GM23338 (cell line): ENCODE results near the gene DAW1. TPM values are rescaled to one million over a fixed set of nuclear protein-coding genes. Genes with fewer than 3 reads are reported as not detected.
"Not testable (repeated sequence)": the region's sequence is repeated elsewhere in the genome, so short reads cannot be mapped to it uniquely, and the experiment has no call there.

Experiments used
- ATAC-seq: fragments of 200-7000 bp; cut with Tn5 transposase; 3 replicates; pipeline ENCODE4 v1.9.1; 2020
- DNase-seq: peaks from one replicate; pipeline ENCODE4 v3.0.0-alpha.2; 2015; ENCODE audit warnings: low spot score
- H2AFZ ChIP-seq: fragments of 200-600 bp; sonication (generic); 2 replicates; pipeline ENCODE4 v1.8.0; 2016; ENCODE audit warnings: antibody characterized with exemption, mild to moderate bottlenecking, moderate library complexity
- H3F3A ChIP-seq: fragments of 200-600 bp; sonication (generic); replicated peaks from 2 replicates; pipeline ENCODE4 v1.8.0; 2017; ENCODE audit warnings: antibody characterized with exemption, mixed run types, low read depth
- H3K27ac ChIP-seq: fragments of 200-600 bp; sonication (generic); 2 replicates; pipeline ENCODE4 v1.6.1; 2016; ENCODE audit warnings: low read depth
- H3K27me3 ChIP-seq: fragments of 200-600 bp; sonication (generic); 2 replicates; pipeline ENCODE4 v1.8.0; 2016; ENCODE audit warnings: mild to moderate bottlenecking, mixed run types, moderate library complexity; ENCODE audit not compliant: insufficient read depth
- H3K36me3 ChIP-seq: fragments of 200-600 bp; sonication (generic); 2 replicates; pipeline ENCODE4 v1.8.0; 2016; ENCODE audit warnings: mild to moderate bottlenecking; ENCODE audit not compliant: insufficient read depth
- H3K4me1 ChIP-seq: fragments of 200-600 bp; sonication (generic); 2 replicates; pipeline ENCODE4 v1.8.0; 2016; ENCODE audit warnings: mild to moderate bottlenecking, moderate library complexity; ENCODE audit not compliant: insufficient read depth
- H3K4me2 ChIP-seq: fragments of 200-600 bp; sonication (generic); 2 replicates; pipeline ENCODE4 v1.7.1; 2017; ENCODE audit warnings: mixed run types
- H3K4me3 ChIP-seq: fragments of 200-600 bp; sonication (generic); 2 replicates; pipeline ENCODE4 v1.6.1; 2016; ENCODE audit warnings: mixed run types
- H3K79me2 ChIP-seq: fragments of 200-600 bp; sonication (generic); replicated peaks from 2 replicates; pipeline ENCODE4 v1.8.0; 2017; ENCODE audit warnings: mild to moderate bottlenecking; ENCODE audit not compliant: insufficient read depth
- H3K9me2 ChIP-seq: fragments of 200-600 bp; sonication (generic); 2 replicates; pipeline ENCODE4 v1.8.0; 2017; ENCODE audit not compliant: insufficient read depth
- H4K20me1 ChIP-seq: fragments of 200-600 bp; sonication (generic); replicated peaks from 2 replicates; pipeline ENCODE4 v1.8.0; 2017; ENCODE audit warnings: mild to moderate bottlenecking; ENCODE audit not compliant: insufficient read depth
- H3K27ac Mint-ChIP-seq: 2 replicates; pipeline ENCODE4 v1.8.0; 2020; ENCODE audit warnings: inconsistent platforms, mild to moderate bottlenecking, moderate library complexity, mixed read lengths
- H3K27me3 Mint-ChIP-seq: 3 replicates; pipeline ENCODE4 v1.8.0; 2022; ENCODE audit warnings: low read depth, mild to moderate bottlenecking, moderate library complexity, mixed read lengths, inconsistent platforms; ENCODE audit not compliant: insufficient read depth, poor library complexity
- H3K36me3 Mint-ChIP-seq: 3 replicates; pipeline ENCODE4 v1.8.0; 2021; ENCODE audit warnings: low read depth, mild to moderate bottlenecking, inconsistent platforms, moderate library complexity, mixed read lengths
- H3K4me1 Mint-ChIP-seq: 3 replicates; pipeline ENCODE4 v1.8.0; 2020; ENCODE audit warnings: mild to moderate bottlenecking, inconsistent platforms, mixed read lengths
- H3K4me3 Mint-ChIP-seq: 3 replicates; pipeline ENCODE4 v1.8.0; 2021; ENCODE audit warnings: moderate library complexity, mild to moderate bottlenecking, inconsistent platforms, mixed read lengths
- H3K9me3 Mint-ChIP-seq: 3 replicates; pipeline ENCODE4 v1.8.0; 2020; ENCODE audit warnings: moderate library complexity, mild to moderate bottlenecking, inconsistent platforms, mixed read lengths
- CREB1 ChIP-seq: fragments of 250-450 bp; sonication (Bioruptor Pico); IDR thresholded peaks from 2 replicates; pipeline ENCODE4 v1.5.0; 2020; ENCODE audit warnings: low read depth, mild to moderate bottlenecking, moderate library complexity
- EZH2 ChIP-seq: fragments of 200-600 bp; sonication (generic); IDR thresholded peaks from one replicate; pipeline ENCODE4 v1.8.0; 2017; ENCODE audit warnings: antibody characterized with exemption, mild to moderate bottlenecking, low read depth; ENCODE audit not compliant: unreplicated experiment
- EZH2phosphoT487 ChIP-seq: fragments of 200-600 bp; sonication (generic); IDR thresholded peaks from one replicate; pipeline ENCODE4 v1.8.1; 2018; ENCODE audit warnings: antibody characterized with exemption; ENCODE audit not compliant: unreplicated experiment
- JUNB ChIP-seq: IDR thresholded peaks from one replicate; pipeline ENCODE4 v1.6.1; 2016; ENCODE audit warnings: antibody characterized with exemption; ENCODE audit not compliant: unreplicated experiment
- NANOG ChIP-seq: IDR thresholded peaks from 2 replicates; pipeline ENCODE4 v1.6.1; 2016; ENCODE audit warnings: antibody characterized with exemption, borderline replicate concordance
- POLR2AphosphoS5 ChIP-seq: IDR thresholded peaks from 2 replicates; pipeline ENCODE4 v1.6.1; 2016; ENCODE audit warnings: antibody characterized with exemption, low read depth
- polyA plus RNA-seq: library from polyadenylated mRNA; unstranded; fragments of >200 nt; fragmentation: Nextera tagmentation; extraction: Ambion mirVana; gene quantifications from 2 replicates; pipeline ENCODE4 v1.2.1, GENCODE V29; 2016
- total RNA-seq: library from RNA; depleted of rRNA; stranded (reverse); fragments of >200 nt; shearing (Covaris generic); gene quantifications from 2 replicates; pipeline ENCODE4 v1.2.3, GENCODE V29; 2014
- TF ChIP-seq, protein P1 (sequence below): IDR thresholded peaks from 2 replicates; pipeline ENCODE4 v1.6.1; 2016; ENCODE audit warnings: antibody characterized with exemption
- TF ChIP-seq, protein P2 (sequence below), 2 experiments: fragments of 200-600 bp in 1 of 2; sonication (generic) in 1 of 2; conservative IDR thresholded peaks; 2 replicates each; pipeline versions ENCODE4 v1.5.1 to v1.6.1; 2016 to 2017; ENCODE audit warnings: antibody characterized with exemption in 2 of 2, low read depth in 2 of 2, mild to moderate bottlenecking in 2 of 2, moderate library complexity in 1 of 2
- TF ChIP-seq, protein P3 (sequence below): IDR thresholded peaks from one replicate; pipeline ENCODE4 v1.6.1; 2018; ENCODE audit warnings: antibody characterized with exemption; ENCODE audit not compliant: unreplicated experiment

DAW1 gene
- total and polyA plus RNA-seq, 2 experiments from 2014 or later, result 0.71 to 2.0 TPM

DNA sequence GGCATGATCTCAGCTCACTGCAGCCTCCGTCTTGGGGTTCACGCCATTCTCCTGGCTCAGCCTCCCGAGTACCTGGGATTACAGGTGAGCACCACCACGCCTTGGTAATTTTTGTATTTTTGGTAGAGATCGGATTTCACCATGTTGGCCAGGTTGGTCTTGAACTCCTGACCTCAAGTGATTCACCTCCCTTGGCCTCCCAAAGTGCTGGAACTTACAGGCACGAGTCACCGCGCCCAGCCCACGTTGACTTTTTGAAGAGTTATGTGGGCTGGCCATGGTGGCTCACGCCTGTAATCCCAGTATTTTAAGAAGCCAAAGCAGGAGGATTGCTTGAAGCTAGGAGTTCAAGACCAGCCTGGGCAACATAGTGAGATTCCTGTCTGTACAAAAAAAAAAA, 37.0 kb upstream of the DAW1 start (continued):
- TF ChIP-seq, protein P1, sequence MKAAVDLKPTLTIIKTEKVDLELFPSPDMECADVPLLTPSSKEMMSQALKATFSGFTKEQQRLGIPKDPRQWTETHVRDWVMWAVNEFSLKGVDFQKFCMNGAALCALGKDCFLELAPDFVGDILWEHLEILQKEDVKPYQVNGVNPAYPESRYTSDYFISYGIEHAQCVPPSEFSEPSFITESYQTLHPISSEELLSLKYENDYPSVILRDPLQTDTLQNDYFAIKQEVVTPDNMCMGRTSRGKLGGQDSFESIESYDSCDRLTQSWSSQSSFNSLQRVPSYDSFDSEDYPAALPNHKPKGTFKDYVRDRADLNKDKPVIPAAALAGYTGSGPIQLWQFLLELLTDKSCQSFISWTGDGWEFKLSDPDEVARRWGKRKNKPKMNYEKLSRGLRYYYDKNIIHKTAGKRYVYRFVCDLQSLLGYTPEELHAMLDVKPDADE, result no peak
- TF ChIP-seq EZH2 (no peak), POLR2AphosphoS5 (no peak)

DNA sequence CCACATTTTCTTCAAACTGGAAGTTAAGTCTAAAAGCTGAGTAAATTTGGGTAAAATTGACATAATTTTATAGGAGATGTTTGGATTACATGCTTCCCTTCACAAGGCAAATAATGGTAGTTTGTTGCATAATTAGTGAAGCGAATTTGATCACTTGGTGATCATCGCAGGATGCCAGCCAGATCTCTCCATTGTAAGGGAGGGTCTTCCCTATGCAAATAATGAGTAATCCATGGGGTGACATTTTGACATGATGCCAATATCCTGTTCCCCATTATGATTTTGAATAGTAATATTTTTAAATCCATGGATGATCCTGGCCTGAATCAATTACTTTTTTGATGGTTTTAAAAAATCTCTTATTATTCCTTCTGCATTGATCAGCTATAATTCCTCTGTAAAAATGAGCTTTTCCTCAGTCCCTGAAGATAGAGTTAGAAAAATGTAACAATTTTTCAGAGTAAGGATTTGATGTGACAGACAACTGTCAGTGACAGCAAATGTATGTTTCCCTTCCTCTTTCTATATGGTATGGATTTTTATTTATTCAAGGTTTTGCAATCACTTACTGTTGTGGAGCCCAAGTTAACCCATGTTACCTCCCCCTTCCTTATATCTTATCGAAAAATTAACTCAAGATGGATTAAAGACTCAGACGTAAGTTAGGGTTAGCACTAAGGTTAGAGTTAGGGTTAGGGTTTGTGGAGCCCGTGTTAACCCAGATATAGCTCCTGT, 36.3 kb upstream of the DAW1 start:
- Histone ChIP-seq H3K4me3 (no peak overlapping the region), H3F3A (no peaks in the 10 kb centered on the region), H3K27ac (no peak overlapping the region), H4K20me1 (no peaks in the 10 kb centered on the region), H3K27me3 (no peaks in the 10 kb centered on the region), H3K36me3 (no peaks in the 10 kb centered on the region), H3K4me2 (no peak overlapping the region), H3K9me2 (no peaks in the 10 kb centered on the region; the same call in 1 of the 2 replicates), H3K79me2 (no peaks in the 10 kb centered on the region), H2AFZ (no peak overlapping the region), H3K4me1 (no peaks in the 10 kb centered on the region)
- Mint-ChIP-seq H3K4me1 (no peaks in the 10 kb centered on the region), H3K4me3 (no peak overlapping the region), H3K9me3 (peaks cover 9% of the 10 kb centered on the region; the same call in 2 of the 3 replicates), H3K27ac (no peak overlapping the region), H3K36me3 (no peaks in the 10 kb centered on the region), H3K27me3 (no peaks in the 10 kb centered on the region)
- TF ChIP-seq JUNB, result no peak
- DNase-seq, result no peak
- no peak for ATAC-seq

DNA sequence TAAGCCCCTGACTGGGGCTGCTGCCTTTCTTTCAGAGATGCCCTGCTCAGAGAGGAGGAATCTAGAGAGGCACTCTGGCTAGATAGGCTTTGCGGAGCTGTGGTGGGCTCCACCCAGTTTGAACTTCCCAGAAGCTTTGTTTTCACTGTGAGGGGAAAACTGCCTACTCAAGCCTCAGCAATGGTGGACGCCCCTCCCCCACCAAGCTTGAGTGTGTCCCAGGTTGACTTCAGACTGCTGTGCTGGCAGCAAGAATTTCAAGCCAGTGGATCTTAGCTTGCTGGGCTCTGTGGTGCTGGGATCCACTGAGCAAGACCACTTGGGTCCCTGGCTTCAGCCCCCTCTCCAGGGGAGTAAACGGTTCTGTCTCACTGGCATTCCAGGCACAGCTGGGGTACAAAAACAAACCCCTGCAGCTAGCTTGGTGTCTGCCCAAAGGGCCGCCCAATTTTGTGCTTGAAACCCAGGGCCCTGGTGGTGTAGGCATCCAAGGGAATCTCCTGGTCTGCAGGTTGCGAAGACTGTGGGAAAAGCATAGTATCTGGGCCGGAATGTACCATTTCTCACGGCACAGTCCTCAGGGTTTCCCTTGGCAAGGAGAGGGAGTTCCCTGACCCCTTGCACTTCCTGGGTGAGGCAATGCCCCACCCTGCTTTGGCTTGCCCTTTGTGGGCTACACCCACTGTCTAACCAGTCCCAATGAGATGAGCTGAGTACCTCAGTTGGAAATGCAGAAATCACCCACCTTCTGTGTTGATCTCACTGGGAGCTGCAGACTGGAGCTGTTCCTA, 31.9 kb upstream of the DAW1 start:
- DNase-seq, result peak; percentile 23
- H3F3A ChIP-seq, H3K27ac ChIP-seq, H3K79me2 ChIP-seq, H3K27me3 ChIP-seq, H3K36me3 Mint-ChIP-seq, H3K4me2 ChIP-seq, H3K9me2 ChIP-seq, H4K20me1 ChIP-seq, H3K4me3 Mint-ChIP-seq, ATAC-seq, H3K4me3 ChIP-seq, H3K4me1 Mint-ChIP-seq, H3K36me3 ChIP-seq, H3K4me1 ChIP-seq, H3K27me3 Mint-ChIP-seq, H3K27ac Mint-ChIP-seq: not testable (repeated sequence)
- H3K9me3 Mint-ChIP-seq, result peaks cover 12% of the 10 kb centered on the region; the same call in 2 of the 3 replicates
- peak overlapping the region; percentile 88; the same call in 1 of the 2 replicates for H2AFZ ChIP-seq

DNA sequence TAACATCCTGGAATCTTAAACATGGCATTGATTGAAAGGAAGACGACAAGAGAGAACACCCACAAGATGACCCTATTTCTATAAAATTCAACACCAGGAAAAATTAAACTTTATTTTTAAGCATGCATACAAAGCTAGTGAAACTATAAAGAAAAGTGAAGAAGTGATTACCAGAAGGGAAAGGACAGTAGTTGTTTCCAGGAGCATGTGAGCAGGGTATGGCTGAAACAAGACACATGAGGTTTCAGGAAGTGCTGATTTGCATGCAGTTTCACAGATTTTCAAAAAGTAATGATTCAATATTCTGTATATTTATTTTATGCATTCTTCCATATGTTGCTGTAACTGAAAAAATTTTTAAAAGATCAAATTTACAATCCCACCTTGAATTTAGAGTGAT, 24.6 kb upstream of the DAW1 start:
- Histone ChIP-seq H3K79me2 (no peaks in the 10 kb centered on the region), H3K27ac (no peak overlapping the region), H3K36me3 (no peaks in the 10 kb centered on the region), H3K4me1 (peaks cover 11% of the 10 kb centered on the region; the same call in 1 of the 2 replicates), H3K9me2 (0 out of 2 replicates have a peak, but pooled peaks cover 3% of the 10 kb centered on the region), H3K4me3 (no peak overlapping the region), H2AFZ (0 out of 2 replicates have a peak overlapping the region, but pooled peaks have one; percentile 32), H3K4me2 (no peak overlapping the region), H3K27me3 (no peaks in the 10 kb centered on the region), H3F3A (no peaks in the 10 kb centered on the region), H4K20me1 (no peaks in the 10 kb centered on the region)
- ATAC-seq (no peak), DNase-seq (no peak)
- H3K36me3 Mint-ChIP-seq, result no peaks in the 10 kb centered on the region
- no peak overlapping the region for H3K27ac Mint-ChIP-seq
- H3K4me3 Mint-ChIP-seq, result no peak overlapping the region
- H3K9me3 Mint-ChIP-seq, result peaks cover 3% of the 10 kb centered on the region; the same call in 1 of the 3 replicates
- H3K4me1 Mint-ChIP-seq, result peaks cover 16% of the 10 kb centered on the region
- H3K27me3 Mint-ChIP-seq, result no peaks in the 10 kb centered on the region
- TF ChIP-seq, protein P2, sequence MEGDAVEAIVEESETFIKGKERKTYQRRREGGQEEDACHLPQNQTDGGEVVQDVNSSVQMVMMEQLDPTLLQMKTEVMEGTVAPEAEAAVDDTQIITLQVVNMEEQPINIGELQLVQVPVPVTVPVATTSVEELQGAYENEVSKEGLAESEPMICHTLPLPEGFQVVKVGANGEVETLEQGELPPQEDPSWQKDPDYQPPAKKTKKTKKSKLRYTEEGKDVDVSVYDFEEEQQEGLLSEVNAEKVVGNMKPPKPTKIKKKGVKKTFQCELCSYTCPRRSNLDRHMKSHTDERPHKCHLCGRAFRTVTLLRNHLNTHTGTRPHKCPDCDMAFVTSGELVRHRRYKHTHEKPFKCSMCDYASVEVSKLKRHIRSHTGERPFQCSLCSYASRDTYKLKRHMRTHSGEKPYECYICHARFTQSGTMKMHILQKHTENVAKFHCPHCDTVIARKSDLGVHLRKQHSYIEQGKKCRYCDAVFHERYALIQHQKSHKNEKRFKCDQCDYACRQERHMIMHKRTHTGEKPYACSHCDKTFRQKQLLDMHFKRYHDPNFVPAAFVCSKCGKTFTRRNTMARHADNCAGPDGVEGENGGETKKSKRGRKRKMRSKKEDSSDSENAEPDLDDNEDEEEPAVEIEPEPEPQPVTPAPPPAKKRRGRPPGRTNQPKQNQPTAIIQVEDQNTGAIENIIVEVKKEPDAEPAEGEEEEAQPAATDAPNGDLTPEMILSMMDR (conservative IDR thresholded peaks at IDR 0.05; ENCODE audit: low read depth in 2 of 2), result no peak
- no peak for TF ChIP-seq EZH2
- no peak for TF ChIP-seq NANOG
- no peak for TF ChIP-seq EZH2phosphoT487
- TF ChIP-seq CREB1 (CRISPR knock-in tag), result no peak
- TF ChIP-seq, protein P3, sequence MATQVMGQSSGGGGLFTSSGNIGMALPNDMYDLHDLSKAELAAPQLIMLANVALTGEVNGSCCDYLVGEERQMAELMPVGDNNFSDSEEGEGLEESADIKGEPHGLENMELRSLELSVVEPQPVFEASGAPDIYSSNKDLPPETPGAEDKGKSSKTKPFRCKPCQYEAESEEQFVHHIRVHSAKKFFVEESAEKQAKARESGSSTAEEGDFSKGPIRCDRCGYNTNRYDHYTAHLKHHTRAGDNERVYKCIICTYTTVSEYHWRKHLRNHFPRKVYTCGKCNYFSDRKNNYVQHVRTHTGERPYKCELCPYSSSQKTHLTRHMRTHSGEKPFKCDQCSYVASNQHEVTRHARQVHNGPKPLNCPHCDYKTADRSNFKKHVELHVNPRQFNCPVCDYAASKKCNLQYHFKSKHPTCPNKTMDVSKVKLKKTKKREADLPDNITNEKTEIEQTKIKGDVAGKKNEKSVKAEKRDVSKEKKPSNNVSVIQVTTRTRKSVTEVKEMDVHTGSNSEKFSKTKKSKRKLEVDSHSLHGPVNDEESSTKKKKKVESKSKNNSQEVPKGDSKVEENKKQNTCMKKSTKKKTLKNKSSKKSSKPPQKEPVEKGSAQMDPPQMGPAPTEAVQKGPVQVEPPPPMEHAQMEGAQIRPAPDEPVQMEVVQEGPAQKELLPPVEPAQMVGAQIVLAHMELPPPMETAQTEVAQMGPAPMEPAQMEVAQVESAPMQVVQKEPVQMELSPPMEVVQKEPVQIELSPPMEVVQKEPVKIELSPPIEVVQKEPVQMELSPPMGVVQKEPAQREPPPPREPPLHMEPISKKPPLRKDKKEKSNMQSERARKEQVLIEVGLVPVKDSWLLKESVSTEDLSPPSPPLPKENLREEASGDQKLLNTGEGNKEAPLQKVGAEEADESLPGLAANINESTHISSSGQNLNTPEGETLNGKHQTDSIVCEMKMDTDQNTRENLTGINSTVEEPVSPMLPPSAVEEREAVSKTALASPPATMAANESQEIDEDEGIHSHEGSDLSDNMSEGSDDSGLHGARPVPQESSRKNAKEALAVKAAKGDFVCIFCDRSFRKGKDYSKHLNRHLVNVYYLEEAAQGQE, result no peak
- no peak for TF ChIP-seq JUNB
